Measurements from ENCODE around the gene GNRH2. TPM values are rescaled to one million over a fixed set of nuclear protein-coding genes. Genes with fewer than 3 reads are reported as not detected.

Gene GNRH2
- total and polyA plus RNA-seq, 7 donors: 0.39 TPM; not detected in 6

GRCh38 chr20:3003416-3003815 is 40.0 kb upstream of the GNRH2 start:
- intact Hi-C loops (cut with DNase I): loop anchor here in 1 of 2 donors (10.0 kb wide), 1 partner anchor 249 kb away; no protein-coding TSS in a partner anchor
- ATAC-seq: no peak
- no peak for TF ChIP-seq CTCF (IDR thresholded peaks at IDR 0.05)
- Histone ChIP-seq H3K4me3 (no peak overlapping the region), H3K27ac (no peak overlapping the region), H3K36me3 (ENCODE audit: insufficient read depth in 1 of 2, low read depth in 1 of 2) (peaks cover 7 to 54% of the 10 kb centered on the region in 2 donors), H3K27me3 (ENCODE audit: insufficient read depth in 3 of 3, low read length in 2 of 3) (no peaks in the 10 kb centered on the region), H3K9me3 (no peaks in the 10 kb centered on the region), H3K4me1 (no peaks in the 10 kb centered on the region)
- no peak for DNase-seq
- whole genome bisulfite sequencing, 3 donors: 72 to 97% (median 96%) methylated on average over 2 of the region's 2 CpGs

- no peaks in the 10 kb centered on the region for H3K27me3 ChIP-seq (ENCODE audit: insufficient read depth in 3 of 3, low read length in 2 of 3)
- H3K4me1 ChIP-seq: no peaks in the 10 kb centered on the region
- no peak overlapping the region for H3K27ac ChIP-seq
- intact Hi-C loops (cut with DNase I): no loop called here
- WGBS, 3 donors: 38 to 97% (median 88%) methylated on average over 1 of the region's 1 CpG
- no peak for TF ChIP-seq CTCF (IDR thresholded peaks at IDR 0.05)
- no peak for ATAC-seq
- no peaks in the 10 kb centered on the region for H3K9me3 ChIP-seq
- peaks cover 6 to 87% of the 10 kb centered on the region in 2 donors for H3K36me3 ChIP-seq (ENCODE audit: insufficient read depth in 1 of 2, low read depth in 1 of 2)
- no peak for DNase-seq
- no peak overlapping the region for H3K4me3 ChIP-seq
These were observed 32.3 kb upstream of the GNRH2 start for GRCh38 chr20:3010985-3011723.

- no peaks in the 10 kb centered on the region for H3K4me1 ChIP-seq
- no peak overlapping the region for H3K4me3 ChIP-seq
- H3K27ac ChIP-seq: no peak overlapping the region
- ATAC-seq (no peak), DNase-seq (no peak)
- H3K9me3 ChIP-seq: no peaks in the 10 kb centered on the region
- no peak for TF ChIP-seq CTCF (IDR thresholded peaks at IDR 0.05)
- 88 to 93% (median 91%) methylated on average over 3 of the region's 3 CpGs for WGBS, 3 donors
- no peaks in the 10 kb centered on the region for H3K27me3 ChIP-seq (ENCODE audit: insufficient read depth in 3 of 3, low read length in 2 of 3)
- intact Hi-C loops (cut with DNase I): no loop called here
- H3K36me3 ChIP-seq (ENCODE audit: insufficient read depth in 1 of 2, low read depth in 1 of 2): peaks cover 3 to 87% of the 10 kb centered on the region in 2 donors
These were observed 31.7 kb upstream of the GNRH2 start for GRCh38 chr20:3011752-3012151.

- DNase-seq (no peak), ATAC-seq (no peak)
- Histone ChIP-seq H3K4me3 (no peak overlapping the region), H3K27me3 (ENCODE audit: insufficient read depth in 3 of 3, low read length in 2 of 3) (no peaks in the 10 kb centered on the region), H3K27ac (no peak overlapping the region), H3K4me1 (no peaks in the 10 kb centered on the region), H3K9me3 (no peaks in the 10 kb centered on the region), H3K36me3 (ENCODE audit: insufficient read depth in 1 of 2, low read depth in 1 of 2) (peaks cover 6 to 80% of the 10 kb centered on the region in 2 donors)
- no peak for TF ChIP-seq CTCF (IDR thresholded peaks at IDR 0.05)
- 96 to 99% (median 97%) methylated on average over 5 of the region's 5 CpGs for WGBS, 3 donors
- intact Hi-C loops (cut with DNase I): no loop called here
These were observed 29.7 kb upstream of the GNRH2 start for GRCh38 chr20:3013771-3014170.

GRCh38 chr20:3014179-3014578 is 29.2 kb upstream of the GNRH2 start:
- H3K27ac ChIP-seq: no peak overlapping the region
- DNase-seq: no peak
- TF ChIP-seq CTCF (IDR thresholded peaks at IDR 0.05): no peak
- WGBS, 3 donors: 96 to 98% (median 97%) methylated on average over 7 of the region's 7 CpGs
- no peaks in the 10 kb centered on the region for H3K4me1 ChIP-seq
- intact Hi-C loops (cut with DNase I): no loop called here
- no peaks in the 10 kb centered on the region for H3K27me3 ChIP-seq (ENCODE audit: insufficient read depth in 3 of 3, low read length in 2 of 3)
- peaks cover 6 to 76% of the 10 kb centered on the region in 2 donors for H3K36me3 ChIP-seq (ENCODE audit: insufficient read depth in 1 of 2, low read depth in 1 of 2)
- H3K9me3 ChIP-seq: no peaks in the 10 kb centered on the region
- no peak overlapping the region for H3K4me3 ChIP-seq
- no peak for ATAC-seq

Measured in psoas muscle (tissue), 8 donors.